Measurements from ENCODE around the gene TRMT5. TPM values are rescaled to one million over a fixed set of nuclear protein-coding genes. Genes with fewer than 3 reads are reported as not detected.

Gene TRMT5
- total and polyA plus RNA-seq, 9 of the 15 experiments (the other 6 are each of a cell fraction or from before 2014, with no cell fraction given) = 8.4 to 20.0 (median 15.1) TPM

DNA sequence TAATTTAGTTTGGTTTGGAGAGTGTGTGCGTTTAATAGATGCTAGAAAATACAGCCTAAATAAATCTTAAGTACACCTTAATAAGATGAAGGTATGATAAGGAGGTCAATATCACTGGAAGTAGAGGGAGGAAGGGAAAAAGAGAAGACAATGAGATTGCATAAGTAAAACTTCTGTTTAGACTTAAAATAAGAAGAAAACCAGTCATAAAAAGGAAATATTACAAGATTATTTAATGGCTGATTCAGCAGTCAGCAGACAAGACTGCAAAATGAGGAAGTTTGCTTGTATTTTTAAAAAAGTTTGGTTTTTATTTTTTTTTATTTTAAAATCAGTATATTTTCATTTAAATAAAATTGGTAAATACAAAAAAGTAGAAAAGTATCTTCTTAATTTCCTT is 3.3 kb upstream of the TRMT5 start (continued):
- no peak for TF ChIP-seq MEIS2 (IDR thresholded peaks at IDR 0.05; ENCODE audit: partially characterized antibody)
- TF ChIP-seq, protein P1, sequence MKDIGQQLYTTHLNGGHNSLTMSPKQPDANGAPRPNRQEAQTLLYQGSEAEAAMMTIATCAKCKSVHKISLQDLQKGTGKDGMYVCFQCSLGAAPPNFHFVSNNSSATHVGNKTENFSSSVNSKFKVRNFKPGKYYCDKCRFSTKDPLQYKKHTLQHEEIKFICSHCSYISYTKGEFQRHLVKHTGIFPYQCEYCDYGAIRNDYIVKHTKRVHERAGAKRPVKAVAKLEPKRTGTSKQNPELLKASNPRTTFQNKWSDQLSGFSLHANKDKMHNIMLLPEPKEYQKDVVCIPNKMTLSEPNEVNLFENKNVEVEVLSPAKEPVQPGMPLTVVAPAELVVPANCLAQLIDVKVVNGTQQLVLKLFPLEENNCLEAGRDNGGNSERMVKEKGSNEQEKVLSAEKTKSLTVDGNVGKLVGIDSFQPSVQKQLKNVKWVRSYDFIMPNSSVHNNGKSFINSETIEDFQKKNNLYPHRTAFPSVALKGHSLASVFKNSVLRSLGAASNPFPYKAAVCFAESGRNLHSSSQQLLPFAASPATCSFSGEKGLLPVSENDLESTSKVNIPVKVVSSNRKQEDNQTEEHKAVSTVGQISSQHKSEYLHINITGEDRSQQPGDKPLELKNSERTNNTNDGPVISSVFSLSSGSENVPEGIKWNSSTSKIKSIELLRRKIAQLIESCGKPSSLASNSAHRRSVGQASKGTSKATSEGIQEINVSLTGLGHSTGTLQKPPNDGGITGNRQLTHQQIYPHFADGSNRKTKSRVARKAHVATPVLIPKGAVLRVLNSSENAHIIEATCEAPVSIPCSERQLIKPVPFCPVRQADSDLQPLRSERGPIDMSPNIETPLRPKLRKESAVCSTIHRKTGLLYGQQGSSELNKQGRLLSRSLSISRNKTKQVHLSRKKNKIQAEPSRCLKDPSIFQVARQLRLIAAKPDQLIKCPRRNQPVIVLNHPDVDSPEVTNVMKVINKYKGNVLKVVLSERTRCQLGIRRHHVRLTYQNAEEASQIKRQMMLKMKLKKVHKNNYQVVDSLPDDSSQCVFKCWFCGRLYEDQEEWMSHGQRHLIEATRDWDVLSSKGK (CRISPR knock-in tag; IDR thresholded peaks at IDR 0.05) = no peak
- TF ChIP-seq SIRT6 (IDR thresholded peaks at IDR 0.05; ENCODE audit: low read depth, low read length) = no peak
- peak; percentile 55; the same call in 1 of the 2 replicates for TF ChIP-seq ZNF316 (IDR thresholded peaks at IDR 0.05)
- no peak for TF ChIP-seq CHD4 (IDR thresholded peaks at IDR 0.05; ENCODE audit: insufficient read depth, insufficient replicate concordance, low read depth, low read length, poor library complexity, severe bottlenecking)
- TF ChIP-seq HNRNPH1 (optimal IDR thresholded peaks at IDR 0.05; ENCODE audit: low read depth, low read length) = no peak
- peak; percentile 30; the same call in 1 of the 2 replicates for TF ChIP-seq MAFG (tag; conservative IDR thresholded peaks at IDR 0.05)
- TF ChIP-seq RBBP5 (IDR thresholded peaks at IDR 0.05; ENCODE audit: borderline replicate concordance, insufficient read depth, low read length, poor library complexity, severe bottlenecking) = no peak
- no peak for TF ChIP-seq MCM3 (IDR thresholded peaks at IDR 0.05)
- no peak for TF ChIP-seq CREB5 (CRISPR knock-in tag; IDR thresholded peaks at IDR 0.05)
- no peak for TF ChIP-seq BRCA1 (IDR thresholded peaks at IDR 0.05)
- no peak for TF ChIP-seq BRCA1 (CRISPR knock-in tag; IDR thresholded peaks at IDR 0.05)
- TF ChIP-seq ZNF512 (tag; IDR thresholded peaks at IDR 0.05) = 0 out of 2 replicates have a peak, but pooled peaks have one; percentile 18
- no peak for TF ChIP-seq ZNF830 (CRISPR knock-in tag; IDR thresholded peaks at IDR 0.05)
- TF ChIP-seq HOMEZ (CRISPR knock-in tag; IDR thresholded peaks at IDR 0.05) = no peak
- TF ChIP-seq NFIC (IDR thresholded peaks at IDR 0.05) = no peak
- TF ChIP-seq IFI16 (CRISPR knock-in tag; IDR thresholded peaks at IDR 0.05) = no peak
- TF ChIP-seq ATF3 (IDR thresholded peaks at IDR 0.05) = no peak
- no peak for TF ChIP-seq ATF3 (CRISPR knock-in tag; conservative IDR thresholded peaks at IDR 0.05)
